GM11168 (cell line): ENCODE results near the gene SYDE2.
"Not testable (repeated sequence)": the region's sequence is repeated elsewhere in the genome, so short reads cannot be mapped to it uniquely, and the experiment has no call there.

Source experiments
- in situ Hi-C: fragments of 300-500 bp; cut with MboI; formaldehyde crosslinking; loops from one replicate; pipeline ENCODE4 v1.12.0; 2022; ENCODE audit warnings: low sequenced_read_pairs; ENCODE audit not compliant: unreplicated experiment

Gene SYDE2

DNA sequence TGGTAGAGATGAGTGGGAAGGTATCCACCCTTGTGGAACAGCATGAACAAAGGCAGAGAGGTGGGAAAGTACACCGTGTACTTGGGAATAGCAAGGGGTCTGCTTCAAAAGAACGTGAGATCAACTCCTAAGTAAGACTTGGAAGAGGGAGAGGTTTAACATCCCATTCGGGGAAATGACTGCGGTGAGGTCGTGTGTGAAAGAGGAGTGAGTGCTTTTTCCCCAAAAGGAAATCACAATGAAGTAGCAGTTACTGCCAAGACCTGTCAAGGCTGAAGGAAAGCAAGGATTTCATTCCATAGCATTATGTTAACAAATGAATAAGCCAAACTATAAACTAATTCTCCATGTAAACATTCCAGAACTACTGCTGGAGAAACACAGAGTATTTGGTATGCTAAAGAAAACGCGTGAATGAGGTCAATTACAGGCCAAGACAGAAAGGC, 20.0 kb upstream of the SYDE2 start:
- in situ Hi-C loops, result no loop called here

GRCh38 chr1:85219853-85220610, 19.2 kb upstream of the SYDE2 start:
- in situ Hi-C loops, result no loop called here

- in situ Hi-C loops, result no loop called here
Observed at GRCh38 chr1:85216697-85217096, 15.9 kb upstream of the SYDE2 start.

- in situ Hi-C loops, result no loop called here
Observed at GRCh38 chr1:85214654-85215053, 13.8 kb upstream of the SYDE2 start.

- in situ Hi-C loops, result no loop called here
Observed at GRCh38 chr1:85208488-85208887, 7.7 kb upstream of the SYDE2 start.

DNA sequence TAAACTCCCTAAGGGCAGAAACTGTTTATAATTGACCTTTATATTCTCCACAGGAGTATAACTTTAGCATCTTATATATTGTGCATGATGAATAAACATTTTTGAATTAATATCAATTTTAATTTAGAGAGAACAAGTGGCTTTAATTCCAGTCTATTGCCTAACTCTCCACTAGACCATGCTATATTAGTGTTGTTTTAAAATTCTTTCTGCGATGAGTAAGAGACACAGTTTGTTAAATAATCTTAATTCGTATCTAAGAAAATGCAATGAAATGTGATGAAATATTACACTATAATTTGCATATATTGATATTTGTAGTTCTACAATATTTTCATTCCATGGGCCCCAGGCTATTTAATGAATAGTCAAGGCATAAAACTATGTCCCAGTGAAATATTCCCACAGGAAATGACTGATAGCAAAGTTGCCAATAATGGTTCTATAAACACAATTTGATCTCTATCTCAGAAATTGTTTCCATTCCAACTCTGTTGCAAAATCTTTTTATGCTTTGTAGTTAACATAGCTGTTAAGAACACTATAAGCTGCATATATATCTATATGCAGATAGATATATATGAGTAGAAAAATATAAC, 2.9 kb upstream of the SYDE2 start:
- in situ Hi-C loops, result no loop called here

GRCh38 chr1:85202864-85203255, 2.0 kb upstream of the SYDE2 start:
- in situ Hi-C loops, result no loop called here

- in situ Hi-C loops, result no loop called here
Observed at GRCh38 chr1:85202092-85202863, 1.5 kb upstream of the SYDE2 start.

DNA sequence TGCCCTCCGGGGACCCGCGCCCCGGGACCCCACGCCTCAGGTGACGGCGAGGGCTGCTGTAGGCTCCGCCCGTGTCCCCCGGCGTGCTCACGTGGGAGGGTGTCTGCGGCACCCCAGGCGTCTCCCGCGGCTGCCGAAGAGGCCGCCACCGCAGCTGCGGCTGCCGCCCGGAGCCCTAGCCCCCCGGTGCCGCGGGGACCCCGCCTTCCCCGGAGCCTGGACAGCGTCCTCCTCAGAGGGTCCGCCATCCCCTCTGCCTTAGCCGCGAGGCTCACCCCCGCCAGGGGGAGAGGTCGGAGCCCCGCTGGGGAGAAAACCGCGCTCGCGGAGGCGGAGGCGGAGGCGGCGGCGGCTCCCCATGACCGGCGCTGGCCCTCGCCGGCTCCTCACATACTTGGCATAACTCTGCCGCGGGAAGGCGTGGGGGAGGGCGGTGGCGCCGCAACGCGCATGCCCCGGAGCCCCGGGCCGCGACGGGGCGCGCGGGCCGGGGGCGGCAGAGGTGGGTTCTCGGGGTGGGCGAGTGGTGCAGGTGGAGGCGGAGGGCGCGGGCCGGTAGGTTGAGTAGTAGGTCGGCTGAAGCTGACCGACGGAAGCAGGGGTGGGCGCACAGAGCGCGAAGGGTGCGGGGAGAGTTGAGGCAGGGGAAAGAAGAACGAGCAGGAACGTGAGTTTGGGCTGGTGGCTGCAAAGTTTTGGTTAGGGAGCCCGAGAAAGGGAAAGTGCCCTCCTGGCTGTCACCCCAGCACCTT, 700 bp upstream of the SYDE2 start:
- in situ Hi-C loops, result no loop called here

GRCh38 chr1:85199667-85200462, 951 bp downstream of the SYDE2 start:
- in situ Hi-C loops, result no loop called here

- in situ Hi-C loops, result no loop called here
Observed at GRCh38 chr1:85198864-85199263, 2.0 kb downstream of the SYDE2 start.

DNA sequence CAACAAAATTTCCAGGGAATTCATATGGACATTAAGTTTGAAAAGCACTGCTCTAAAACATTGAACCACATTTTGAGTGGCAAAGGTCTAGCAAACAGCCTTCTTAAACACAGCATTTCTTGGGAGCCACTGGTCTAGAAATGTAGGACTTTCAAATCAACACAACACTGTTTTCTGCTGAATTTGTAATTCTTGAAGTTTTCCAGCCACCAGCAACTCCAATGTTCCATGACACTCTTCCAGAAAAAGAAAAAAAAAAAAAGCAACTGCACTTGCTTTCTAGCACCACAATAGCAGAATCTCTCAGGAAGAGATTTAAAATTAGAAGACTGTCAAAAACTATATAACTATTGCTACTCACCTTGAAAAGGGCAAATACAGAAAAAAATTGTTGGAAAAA, 4.5 kb downstream of the SYDE2 start:
- in situ Hi-C loops, result no loop called here

DNA sequence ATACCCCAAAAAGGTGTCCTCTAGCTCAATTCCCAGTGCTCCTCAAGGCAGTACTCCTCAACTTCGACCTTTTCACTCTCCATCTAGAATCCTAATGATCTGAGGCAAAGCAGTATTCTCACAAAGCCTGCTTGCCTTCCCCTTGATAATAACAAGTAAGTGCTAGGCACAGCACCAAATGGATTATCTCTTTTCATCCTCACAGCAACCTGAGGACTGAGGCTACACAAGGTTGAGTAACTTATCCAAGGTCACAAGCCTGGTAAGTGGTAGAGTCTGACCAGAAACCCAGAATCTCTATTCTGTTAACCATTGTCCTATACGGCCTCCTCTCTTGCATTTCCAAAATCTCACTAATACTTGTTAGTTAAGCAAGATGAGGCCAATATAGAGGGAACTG, 5.1 kb downstream of the SYDE2 start:
- in situ Hi-C loops, result no loop called here

GRCh38 chr1:85192129-85192528, 8.7 kb downstream of the SYDE2 start:
- in situ Hi-C loops, result not testable (repeated sequence)

- in situ Hi-C loops, result no loop called here
Observed at GRCh38 chr1:85189120-85189519, 11.7 kb downstream of the SYDE2 start.

GRCh38 chr1:85188530-85188929, 12.3 kb downstream of the SYDE2 start:
- in situ Hi-C loops, result no loop called here

- in situ Hi-C loops, result not testable (repeated sequence)
Observed at GRCh38 chr1:85187021-85187420, 13.8 kb downstream of the SYDE2 start.

DNA sequence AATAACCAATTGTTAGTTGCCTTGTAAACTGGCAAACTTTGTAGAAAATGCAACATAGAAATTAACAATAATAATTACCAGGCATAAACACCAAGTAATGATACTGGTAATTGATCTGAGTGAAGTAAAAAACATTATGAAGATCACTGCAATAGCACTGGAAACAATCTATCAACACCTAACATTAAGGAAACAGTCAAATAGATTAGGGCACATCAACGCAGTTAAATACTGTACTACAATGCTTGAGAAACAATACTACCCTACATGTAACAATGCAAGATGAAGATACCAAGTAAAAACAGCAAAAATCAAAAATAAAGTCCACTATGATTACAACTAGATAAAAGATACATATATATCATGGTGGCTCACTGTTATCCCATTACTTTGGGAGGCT, 16.6 kb downstream of the SYDE2 start:
- in situ Hi-C loops, result no loop called here

- in situ Hi-C loops, result no loop called here
Observed at GRCh38 chr1:85182700-85183099, 18.1 kb downstream of the SYDE2 start.

DNA sequence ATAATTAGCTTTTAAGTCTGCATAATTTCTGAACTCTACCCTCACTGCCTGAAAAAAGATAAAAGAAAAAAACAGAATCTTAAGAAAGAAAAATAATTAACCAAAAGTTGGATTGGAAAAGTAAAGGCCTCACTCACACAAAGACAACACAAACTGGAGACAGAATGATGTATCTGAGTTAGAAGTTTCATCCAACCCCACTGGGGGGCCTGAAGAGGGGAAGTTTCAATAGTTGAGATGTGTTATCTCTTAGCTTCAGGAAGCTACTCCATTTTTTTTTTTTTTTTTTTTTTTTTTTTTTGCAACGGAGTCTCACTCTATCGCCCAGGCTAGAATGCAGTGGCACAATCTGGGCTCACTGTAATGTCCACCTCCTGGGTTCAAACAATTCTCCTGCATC, 19.9 kb downstream of the SYDE2 start:
- in situ Hi-C loops, result no loop called here
